HEK293 (cell line): Measurements from ENCODE around the gene COX6A2.
A peak's percentile ranks its signal among the peaks of the same experiment; 100 is the strongest.

Experiments used
- CTCF ChIA-PET: fragments of 350-600 bp; formaldehyde crosslinking; extraction: SDS; loops from one replicate; lab custom pipeline; 2021; ENCODE audit warnings: antibody characterized with exemption; lab: Yijun Ruan, JAX
- POLR2A ChIA-PET: fragments of 300-600 bp; formaldehyde crosslinking; extraction: SDS; loops from one replicate; lab custom pipeline; 2020; ENCODE audit warnings: antibody characterized with exemption, inconsistent platforms; lab: Yijun Ruan, JAX
- H3K27ac ChIP-seq: fragments of 200-500 bp; sonication (Bioruptor generic); 2 replicates; pipeline ENCODE4 v1.5.1; 2014; ENCODE audit warnings: low read depth, low read length, control low read depth, inconsistent platforms; ENCODE audit errors: extremely low read depth
- H3K36me3 ChIP-seq, 2 experiments: fragments of 200-500 bp in 1 of 2; sonication (Bioruptor generic) in 1 of 2; 1 replicate in 1 of 2; 2 replicates in 1 of 2; pipeline ENCODE4 v1.5.1; 2014 to 2017; ENCODE audit warnings: inconsistent platforms in 2 of 2, low read length in 2 of 2; ENCODE audit not compliant: control insufficient read depth in 2 of 2, insufficient read depth in 1 of 2
- H3K4me1 ChIP-seq: fragments of 200-500 bp; sonication (Bioruptor generic); 2 replicates; pipeline ENCODE4 v1.5.1; 2014; ENCODE audit warnings: mild to moderate bottlenecking, low read length, inconsistent platforms; ENCODE audit not compliant: control insufficient read depth, insufficient read depth
- H3K4me3 ChIP-seq: 2 replicates; pipeline ENCODE4 v1.5.1; 2011; ENCODE audit warnings: low read depth, mild to moderate bottlenecking, control low read depth, low read length, moderate library complexity
- H3K9me3 ChIP-seq: fragments of 200-500 bp; sonication (Bioruptor generic); 2 replicates; pipeline ENCODE4 v1.5.1; 2014; ENCODE audit warnings: low read depth, low read length, inconsistent platforms; ENCODE audit not compliant: control insufficient read depth, insufficient read depth
- GLI4 ChIP-seq: fragments of 450-650 bp; formaldehyde crosslinking; IDR thresholded peaks from 2 replicates; pipeline ENCODE4 v1.5.1; 2016; ENCODE audit warnings: missing biosample characterization, missing genetic modification characterization
- GLIS2 ChIP-seq: fragments of 450-650 bp; formaldehyde crosslinking; IDR thresholded peaks from 2 replicates; pipeline ENCODE4 v1.5.1; 2016; ENCODE audit warnings: missing biosample characterization, missing genetic modification characterization
- KLF1 ChIP-seq: fragments of 450-650 bp; formaldehyde crosslinking; IDR thresholded peaks from 2 replicates; pipeline ENCODE4 v1.5.1; 2016; ENCODE audit warnings: missing biosample characterization, missing genetic modification characterization
- KLF10 ChIP-seq: fragments of 450-650 bp; IDR thresholded peaks from 2 replicates; pipeline ENCODE4 v1.5.1; 2018; ENCODE audit warnings: missing biosample characterization, mild to moderate bottlenecking, missing genetic modification characterization
- KLF9 ChIP-seq: fragments of 450-650 bp; formaldehyde crosslinking; IDR thresholded peaks from 2 replicates; pipeline ENCODE4 v1.5.1; 2016; ENCODE audit warnings: missing biosample characterization, missing genetic modification characterization, low read depth
- SETDB1 ChIP-seq: IDR thresholded peaks from one replicate; pipeline ENCODE4 v1.6.1; 2017; ENCODE audit warnings: mild to moderate bottlenecking, low read length, moderate library complexity, mixed read lengths; ENCODE audit not compliant: insufficient read length
- ZBTB11 ChIP-seq: fragments of 450-650 bp; formaldehyde crosslinking; conservative IDR thresholded peaks from 2 replicates; pipeline ENCODE4 v1.5.1; 2016; ENCODE audit warnings: low read depth, missing biosample characterization, missing genetic modification characterization
- ZBTB26 ChIP-seq: fragments of 450-650 bp; formaldehyde crosslinking; optimal IDR thresholded peaks from 2 replicates; pipeline ENCODE3; 2016; ENCODE audit warnings: missing biosample characterization, mild to moderate bottlenecking, missing genetic modification characterization
- ZBTB7A ChIP-seq: fragments of 450-650 bp; formaldehyde crosslinking; IDR thresholded peaks from 2 replicates; pipeline ENCODE4 v1.5.1; 2016; ENCODE audit warnings: low read depth, missing biosample characterization, missing genetic modification characterization
- ZBTB8A ChIP-seq: fragments of 450-650 bp; formaldehyde crosslinking; IDR thresholded peaks from 2 replicates; pipeline ENCODE4 v1.5.1; 2016; ENCODE audit warnings: missing biosample characterization, missing genetic modification characterization
- ZNF114 ChIP-seq: fragments of 450-650 bp; formaldehyde crosslinking; IDR thresholded peaks from 2 replicates; pipeline ENCODE4 v1.5.0; 2017; ENCODE audit warnings: missing biosample characterization, missing genetic modification characterization
- ZNF121 ChIP-seq: fragments of 450-650 bp; formaldehyde crosslinking; IDR thresholded peaks from 2 replicates; pipeline ENCODE4 v1.5.1; 2016; ENCODE audit warnings: missing biosample characterization, missing genetic modification characterization
- ZNF132 ChIP-seq: fragments of 450-650 bp; formaldehyde crosslinking; IDR thresholded peaks from 2 replicates; pipeline ENCODE4 v1.5.1; 2017; ENCODE audit warnings: missing biosample characterization, missing genetic modification characterization, borderline replicate concordance
- ZNF140 ChIP-seq: fragments of 450-650 bp; formaldehyde crosslinking; IDR thresholded peaks from 2 replicates; pipeline ENCODE4 v1.5.1; 2016; ENCODE audit warnings: missing biosample characterization, missing genetic modification characterization
- ZNF274 ChIP-seq, 2 experiments: fragments of 200-500 bp in 1 of 2; fragments of 450-650 bp in 1 of 2; sonication (Bioruptor generic) in 1 of 2; formaldehyde crosslinking in 1 of 2; IDR thresholded peaks; 2 replicates each; pipeline versions ENCODE4 v1.5.1 to v1.6.1; 2014 to 2016; ENCODE audit warnings: borderline replicate concordance in 1 of 2, inconsistent platforms in 1 of 2, low read length in 1 of 2, missing biosample characterization in 1 of 2, missing genetic modification characterization in 1 of 2
- ZNF354C ChIP-seq: fragments of 450-650 bp; formaldehyde crosslinking; IDR thresholded peaks from 2 replicates; pipeline ENCODE4 v1.5.1; 2016; ENCODE audit warnings: missing biosample characterization, missing genetic modification characterization, low read depth, borderline replicate concordance
- ZNF513 ChIP-seq: fragments of 450-650 bp; IDR thresholded peaks from 2 replicates; pipeline ENCODE4 v1.5.1; 2018; ENCODE audit warnings: missing biosample characterization, missing genetic modification characterization
- ZNF518A ChIP-seq: fragments of 450-650 bp; formaldehyde crosslinking; conservative IDR thresholded peaks from 2 replicates; pipeline ENCODE4 v1.5.1; 2016; ENCODE audit warnings: low read depth, missing biosample characterization, missing genetic modification characterization
- ZNF555 ChIP-seq: fragments of 450-650 bp; formaldehyde crosslinking; conservative IDR thresholded peaks from 2 replicates; pipeline ENCODE4 v1.5.1; 2017; ENCODE audit warnings: missing biosample characterization, mild to moderate bottlenecking, missing genetic modification characterization, inconsistent platforms
- ZNF600 ChIP-seq: fragments of 450-650 bp; formaldehyde crosslinking; IDR thresholded peaks from 2 replicates; pipeline ENCODE4 v1.5.1; 2016; ENCODE audit warnings: missing biosample characterization, missing genetic modification characterization
- ZNF626 ChIP-seq: fragments of 450-650 bp; sonication (Bioruptor Pico); formaldehyde crosslinking; IDR thresholded peaks from 2 replicates; pipeline ENCODE4 v1.5.1; 2018; ENCODE audit warnings: missing biosample characterization, missing genetic modification characterization, inconsistent platforms
- ZNF654 ChIP-seq: fragments of 450-650 bp; formaldehyde crosslinking; IDR thresholded peaks from 2 replicates; pipeline ENCODE4 v1.5.1; 2016; ENCODE audit warnings: low read depth, missing biosample characterization, missing genetic modification characterization
- ZNF830 ChIP-seq: fragments of 450-650 bp; IDR thresholded peaks from 2 replicates; pipeline ENCODE4 v1.5.0; 2018; ENCODE audit warnings: missing biosample characterization, missing genetic modification characterization, low read depth, mild to moderate bottlenecking, moderate library complexity
- ZSCAN18 ChIP-seq: fragments of 450-650 bp; formaldehyde crosslinking; IDR thresholded peaks from 2 replicates; pipeline ENCODE4 v1.5.1; 2016; ENCODE audit warnings: missing biosample characterization, missing genetic modification characterization

The COX6A2 gene

GRCh38 chr16:31382485-31383161, 45.5 kb downstream of the COX6A2 start:
- ChIA-PET CTCF (interaction anchor here (0.6 to 1.7 kb wide), 21 partner anchors 9 to 472 kb away, joined by 3 to 10 read pairs (median 3); partner anchors contain the start of genes HSD3B7 and ITGAX), POLR2A (interaction anchor here (0.6 to 0.9 kb wide), 3 partner anchors 22 to 179 kb away, joined by 3 read pairs; partner anchors contain the start of gene ZNF843)
- H3K4me3 ChIP-seq = no peak overlapping the region
- no peak for TF ChIP-seq ZNF354C (tag by site-specific recombination)
- TF ChIP-seq ZNF513 = no peak
- no peak for TF ChIP-seq ZNF140 (tag by site-specific recombination)
- TF ChIP-seq ZNF114 (tag by site-specific recombination) = no peak
- no peak for TF ChIP-seq ZBTB26 (tag by site-specific recombination)
- no peak for TF ChIP-seq KLF1 (tag by site-specific recombination)
- 0 out of 2 replicates have a peak, but pooled peaks have one; percentile 26 for TF ChIP-seq ZBTB7A (tag by site-specific recombination)
- no peak for TF ChIP-seq ZNF132 (tag by site-specific recombination)
- TF ChIP-seq ZNF830 (tag by site-specific recombination) = no peak
- no peak for TF ChIP-seq GLI4 (tag by site-specific recombination)
- TF ChIP-seq GLIS2 (tag by site-specific recombination) = no peak
- TF ChIP-seq ZNF518A (tag by site-specific recombination) = no peak
- TF ChIP-seq ZSCAN18 (tag by site-specific recombination) = no peak
- no peak for TF ChIP-seq ZNF626
- no peak for TF ChIP-seq ZNF121 (tag by site-specific recombination)
- no peak for TF ChIP-seq KLF9 (tag by site-specific recombination)
- TF ChIP-seq ZBTB8A (tag by site-specific recombination) = peak; percentile 62
- TF ChIP-seq ZNF600 (tag by site-specific recombination) = no peak
- TF ChIP-seq KLF10 (tag by site-specific recombination) = no peak
- TF ChIP-seq ZNF274 (IDR thresholded peaks at IDR 0.05; ENCODE audit: low read length) = no peak
- no peak for TF ChIP-seq ZNF274 (tag by site-specific recombination; IDR thresholded peaks at IDR 0.05; ENCODE audit: borderline replicate concordance)
- TF ChIP-seq ZBTB11 (tag by site-specific recombination) = no peak
- no peak for TF ChIP-seq ZNF555 (tag by site-specific recombination)
- TF ChIP-seq SETDB1 = no peak
- TF ChIP-seq ZNF654 (tag by site-specific recombination) = peak; percentile 56

More at GRCh38 chr16:31382485-31383161, 45.5 kb downstream of the COX6A2 start:
- Histone ChIP-seq H3K4me1 (peaks cover 7% of the 10 kb centered on the region), H3K9me3 (no peaks in the 10 kb centered on the region), H3K27ac (no peak overlapping the region), H3K36me3 (no peaks in the 10 kb centered on the region)
